Transverse colon (tissue), 4 donors: ENCODE results near the gene TET2. TPM values are rescaled to one million over a fixed set of nuclear protein-coding genes. Genes with fewer than 3 reads are reported as not detected.

ENCODE experiments used
- DNase-seq: peaks from one replicate; pipeline ENCODE4 v3.0.0-alpha.2; 2019
- H3K27ac ChIP-seq, 4 donors: fragments of 200-600 bp; sonication (generic); 2 replicates each; pipeline ENCODE4 v1.5.1; 2016 to 2018; ENCODE audit warnings: inconsistent platforms in 4 of 4
- H3K27me3 ChIP-seq: fragments of 200-600 bp; sonication (generic); 2 replicates; pipeline ENCODE4 v1.5.1; 2017; ENCODE audit warnings: inconsistent platforms
- H3K36me3 ChIP-seq, 4 donors: fragments of 200-600 bp; sonication (generic); 2 replicates each; pipeline ENCODE4 v1.5.1; 2017 to 2019; ENCODE audit warnings: inconsistent platforms in 4 of 4
- H3K4me1 ChIP-seq, 4 donors: fragments of 200-600 bp; sonication (generic); 2 replicates each; pipeline ENCODE4 v1.5.1; 2017 to 2020; ENCODE audit warnings: inconsistent platforms in 4 of 4
- H3K4me3 ChIP-seq, 4 donors: fragments of 200-600 bp; sonication (generic); 1 replicate in 1 of 4; 2 replicates in 3 of 4; pipeline versions ENCODE4 v1.5.1 to v1.6.1; 2017 to 2019; ENCODE audit warnings: inconsistent platforms in 4 of 4
- H3K9me3 ChIP-seq, 2 donors: fragments of 200-600 bp; sonication (generic); 2 replicates each; pipeline ENCODE4 v1.5.1; 2017 to 2019; ENCODE audit warnings: inconsistent platforms in 2 of 2
- EP300 ChIP-seq: sonication (generic); formaldehyde crosslinking; IDR thresholded peaks from one replicate; pipeline ENCODE4 v1.6.1; 2017; ENCODE audit warnings: antibody characterized with exemption, low read depth
- POLR2A ChIP-seq: fragments of 450-650 bp; IDR thresholded peaks from one replicate; pipeline ENCODE4 v1.6.1; 2016; ENCODE audit warnings: antibody characterized with exemption, mild to moderate bottlenecking, moderate library complexity
- POLR2AphosphoS5 ChIP-seq, 3 donors: sonication (generic); formaldehyde crosslinking; IDR thresholded peaks; one replicate each; pipeline ENCODE4 v1.6.1; 2016; ENCODE audit warnings: antibody characterized with exemption in 3 of 3
- WGBS, 2 donors: methylation state at CpG; one replicate each; pipeline ENCODE4 v1.1.5; 2018; ENCODE audit warnings: low coverage in 1 of 2; 5-methylcytosine and 5-hydroxymethylcytosine counted together
- in situ Hi-C, 4 donors: fragments of 200-750 bp; cut with MboI; loops; one replicate each; pipeline versions ENCODE4 v1.15.0 to v1.15.1; 2017; ENCODE audit warnings: low sequenced_read_pairs in 3 of 4, low pct_ligation_motif_present in 1 of 4, low pct_unique_long_range_greater_than_20kb in 1 of 4
- intact Hi-C: fragments of 100-400 bp; cut with DNase I; formaldehyde crosslinking; loops from one replicate; pipeline ENCODE4 v1.15.1; 2023; ENCODE audit warnings: low total_unique reads
- total RNA-seq, 4 donors: library from RNA; depleted of rRNA; stranded (reverse); fragments of >200 nt; gene quantifications; one replicate each; pipeline ENCODE4 v1.1.0, GENCODE V29; 2016
- TF ChIP-seq, protein P1 (sequence below), 5 experiments: fragments of 200-600 bp in 3 of 5; fragments of 450-650 bp in 2 of 5; sonication (generic) in 3 of 5; IDR thresholded peaks; 1 replicate in 2 of 5; 2 replicates in 3 of 5; pipeline ENCODE4 v1.5.1; 2016 to 2017; ENCODE audit warnings: antibody characterized with exemption in 5 of 5, inconsistent platforms in 3 of 5, mild to moderate bottlenecking in 2 of 5, moderate library complexity in 1 of 5

TET2 gene
- total RNA-seq, 4 donors from 2014 or later = 23.9 to 33.6 (median 29.5) TPM

DNA sequence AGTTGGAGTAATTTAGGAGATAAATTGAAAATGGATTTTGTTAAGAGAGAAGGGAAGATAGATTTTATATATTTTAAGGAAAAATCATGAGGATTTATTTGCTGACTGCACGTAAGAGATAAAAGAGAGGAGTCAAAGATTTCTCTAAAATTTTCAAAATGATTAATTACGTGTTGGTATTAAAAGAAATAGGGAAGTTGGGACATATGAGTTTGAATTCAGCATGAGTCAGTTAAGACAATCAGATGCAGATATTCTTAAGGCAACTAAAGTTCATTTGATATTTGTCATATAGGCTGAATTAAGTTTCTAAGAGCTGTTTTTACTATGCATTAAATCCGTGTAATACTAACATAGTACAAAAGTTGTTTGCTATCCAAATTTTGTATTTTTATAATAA is 46.9 kb downstream of the TET2 start:
- intact Hi-C loops (no loop called here), in situ Hi-C loops (no loop called here)
- TF ChIP-seq EP300 = no peak
- TF ChIP-seq, protein P1, sequence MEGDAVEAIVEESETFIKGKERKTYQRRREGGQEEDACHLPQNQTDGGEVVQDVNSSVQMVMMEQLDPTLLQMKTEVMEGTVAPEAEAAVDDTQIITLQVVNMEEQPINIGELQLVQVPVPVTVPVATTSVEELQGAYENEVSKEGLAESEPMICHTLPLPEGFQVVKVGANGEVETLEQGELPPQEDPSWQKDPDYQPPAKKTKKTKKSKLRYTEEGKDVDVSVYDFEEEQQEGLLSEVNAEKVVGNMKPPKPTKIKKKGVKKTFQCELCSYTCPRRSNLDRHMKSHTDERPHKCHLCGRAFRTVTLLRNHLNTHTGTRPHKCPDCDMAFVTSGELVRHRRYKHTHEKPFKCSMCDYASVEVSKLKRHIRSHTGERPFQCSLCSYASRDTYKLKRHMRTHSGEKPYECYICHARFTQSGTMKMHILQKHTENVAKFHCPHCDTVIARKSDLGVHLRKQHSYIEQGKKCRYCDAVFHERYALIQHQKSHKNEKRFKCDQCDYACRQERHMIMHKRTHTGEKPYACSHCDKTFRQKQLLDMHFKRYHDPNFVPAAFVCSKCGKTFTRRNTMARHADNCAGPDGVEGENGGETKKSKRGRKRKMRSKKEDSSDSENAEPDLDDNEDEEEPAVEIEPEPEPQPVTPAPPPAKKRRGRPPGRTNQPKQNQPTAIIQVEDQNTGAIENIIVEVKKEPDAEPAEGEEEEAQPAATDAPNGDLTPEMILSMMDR (IDR thresholded peaks at IDR 0.05) = no peak
- no peak for TF ChIP-seq POLR2A
- TF ChIP-seq POLR2AphosphoS5 (IDR thresholded peaks at IDR 0.05) = no peak
- 75 to 78% methylated on average over 3 of the region's 3 CpGs for WGBS, 2 donors
- H3K27me3 ChIP-seq = no peaks in the 10 kb centered on the region
- DNase-seq = no peak
- peaks cover 27 to 60% (median 31%) of the 10 kb centered on the region in 4 donors for H3K4me1 ChIP-seq
- no peak overlapping the region for H3K27ac ChIP-seq
- no peak overlapping the region for H3K4me3 ChIP-seq
- H3K9me3 ChIP-seq = no peaks in the 10 kb centered on the region
- H3K36me3 ChIP-seq = no peaks in the 10 kb centered on the region

DNA sequence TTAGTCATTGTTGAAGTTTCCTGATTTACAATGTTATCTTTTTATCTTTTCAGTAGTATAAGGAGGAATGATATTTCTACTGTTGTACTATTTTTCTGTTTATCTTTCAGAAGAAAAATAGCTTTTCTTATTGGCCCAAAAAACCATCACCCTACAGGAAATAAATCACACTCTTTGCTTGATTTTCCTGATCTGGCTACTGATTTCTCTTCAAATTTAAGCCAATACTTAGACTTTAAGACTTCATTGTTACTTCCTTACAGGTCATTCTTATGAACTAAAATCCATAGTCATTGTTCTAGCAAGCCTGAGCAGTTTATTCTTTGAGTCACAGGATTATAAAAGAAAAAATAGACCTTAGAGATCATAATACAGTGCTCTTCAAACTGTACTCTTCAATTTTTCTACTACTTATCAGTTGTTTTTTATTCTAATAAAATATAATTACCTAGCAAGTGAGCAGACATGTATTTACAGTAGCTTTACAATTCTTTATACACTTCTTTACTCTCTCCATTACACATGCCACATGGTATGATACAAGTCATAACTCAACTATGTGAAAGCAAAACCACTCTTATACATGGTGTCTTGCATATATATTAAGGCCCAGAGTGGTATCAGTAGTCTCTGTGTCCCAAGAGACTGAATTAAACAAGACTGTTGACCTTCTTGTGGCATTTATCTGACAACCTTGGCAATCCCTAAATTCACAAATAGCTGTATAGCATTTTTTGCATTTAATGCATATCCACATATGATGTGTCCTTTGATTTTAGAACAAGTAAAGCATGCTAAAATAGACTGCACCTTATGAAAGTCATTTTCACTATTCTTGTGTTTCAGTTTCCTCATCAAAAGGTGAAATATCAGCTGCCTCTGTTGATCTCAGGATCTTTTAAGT is 47.9 kb downstream of the TET2 start:
- Histone ChIP-seq H3K36me3 (no peaks in the 10 kb centered on the region), H3K27me3 (no peaks in the 10 kb centered on the region), H3K4me1 (peaks cover 27 to 60% (median 31%) of the 10 kb centered on the region in 4 donors), H3K9me3 (no peaks in the 10 kb centered on the region), H3K4me3 (no peak overlapping the region), H3K27ac (no peak overlapping the region)
- TF ChIP-seq EP300 (no peak), POLR2AphosphoS5 (IDR thresholded peaks at IDR 0.05) (no peak), POLR2A (no peak)
- TF ChIP-seq, protein P1 (IDR thresholded peaks at IDR 0.05) = no peak
- intact Hi-C loops (no loop called here), in situ Hi-C loops (no loop called here)
- DNase-seq = no peak

DNA sequence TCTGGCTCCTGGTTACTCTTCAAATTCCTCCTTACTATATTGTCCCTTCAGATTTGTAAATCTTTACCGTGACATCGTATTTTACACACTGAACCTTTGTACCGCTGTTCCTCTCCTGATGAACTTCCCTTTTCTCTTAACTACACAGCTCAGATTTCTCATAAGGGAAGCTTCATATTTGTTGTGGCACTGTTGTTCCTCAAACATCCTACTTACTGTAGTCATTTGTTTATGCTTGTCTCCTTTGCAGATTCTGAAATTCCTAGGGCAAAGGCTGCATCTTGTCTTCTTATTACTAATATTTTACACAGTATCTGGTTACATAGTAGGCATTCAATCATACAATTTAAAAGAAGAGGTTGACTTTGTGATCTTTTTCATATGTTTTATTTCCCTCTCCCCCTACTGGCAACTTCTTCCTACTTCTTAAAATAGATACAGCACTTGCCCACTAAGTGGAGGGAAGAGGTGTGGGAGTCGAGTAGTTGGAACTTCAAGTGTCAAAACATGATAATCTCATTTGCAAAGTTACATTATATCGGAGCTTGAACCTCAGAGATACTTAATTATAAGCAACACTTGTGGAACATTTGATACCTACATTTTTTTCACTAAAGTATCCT is 50.0 kb downstream of the TET2 start:
- Histone ChIP-seq H3K4me3 (no peak overlapping the region), H3K27me3 (no peaks in the 10 kb centered on the region), H3K9me3 (no peaks in the 10 kb centered on the region), H3K36me3 (no peaks in the 10 kb centered on the region), H3K4me1 (peaks cover 21 to 42% (median 28%) of the 10 kb centered on the region in 4 donors), H3K27ac (peak overlapping the region in 3 of 4 donors; percentile 6 to 25 (median 11))
- TF ChIP-seq EP300 (no peak), POLR2AphosphoS5 (IDR thresholded peaks at IDR 0.05) (peak in 1 of 3 donors; percentile 15)
- TF ChIP-seq, protein P1 (IDR thresholded peaks at IDR 0.05) = peak in 3 of 5 experiments; percentile 10 to 23 (median 21)
- in situ Hi-C loops = no loop called here
- intact Hi-C loops = no loop called here
- DNase-seq = no peak
- WGBS, 2 donors = 40 to 46% methylated on average over 5 of the region's 5 CpGs

DNA sequence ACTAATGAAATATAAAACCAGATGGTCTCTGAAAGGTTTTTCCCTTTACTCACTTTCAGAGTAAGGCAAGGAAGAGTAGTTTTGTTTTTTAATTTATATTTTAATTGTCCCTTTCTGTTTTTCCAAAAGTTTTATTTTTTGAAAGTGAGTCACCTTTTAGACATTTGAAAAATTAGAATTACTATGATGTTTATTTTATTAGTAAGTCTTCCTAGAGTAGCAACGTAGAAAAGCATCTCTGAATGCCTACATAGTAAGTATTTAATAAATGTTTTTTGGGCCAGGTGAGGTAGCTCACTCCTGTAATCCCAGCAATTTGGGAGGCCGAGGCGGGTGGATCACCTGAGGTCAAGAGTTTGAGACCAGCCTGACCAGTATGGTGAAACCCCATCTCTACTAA is 51.1 kb downstream of the TET2 start:
- no peak for DNase-seq
- intact Hi-C loops = no loop called here
- no peaks in the 10 kb centered on the region for H3K9me3 ChIP-seq
- TF ChIP-seq POLR2A (no peak), EP300 (no peak), POLR2AphosphoS5 (IDR thresholded peaks at IDR 0.05) (no peak)
- TF ChIP-seq, protein P1 (IDR thresholded peaks at IDR 0.05) = no peak
- in situ Hi-C loops = no loop called here
- no peaks in the 10 kb centered on the region for H3K36me3 ChIP-seq
- WGBS, 2 donors = 90 to 93% methylated on average over 3 of the region's 3 CpGs
- no peaks in the 10 kb centered on the region for H3K27me3 ChIP-seq
- H3K4me3 ChIP-seq = no peak overlapping the region
- H3K4me1 ChIP-seq = peaks cover 12 to 30% (median 18%) of the 10 kb centered on the region in 4 donors
- no peak overlapping the region for H3K27ac ChIP-seq
